Fibroblast of lung (primary cell): ENCODE data around the gene SPECC1L.

ENCODE experiments used
- EZH2 ChIP-seq: IDR thresholded peaks from 2 replicates; pipeline ENCODE4 v1.5.1; 2012; ENCODE audit warnings: low read length, control low read depth, mild to moderate bottlenecking; ENCODE audit errors: missing control alignments
- TF ChIP-seq, protein P1 (sequence below), 2 donors: IDR thresholded peaks in 1 of 2; conservative IDR thresholded peaks in 1 of 2; 1 replicate in 1 of 2; 2 replicates in 1 of 2; pipeline ENCODE4 v1.5.1; 2011 to 2012; ENCODE audit warnings: low read length in 2 of 2, control low read depth in 1 of 2, inconsistent platforms in 1 of 2, low read depth in 1 of 2, mild to moderate bottlenecking in 1 of 2

DNA sequence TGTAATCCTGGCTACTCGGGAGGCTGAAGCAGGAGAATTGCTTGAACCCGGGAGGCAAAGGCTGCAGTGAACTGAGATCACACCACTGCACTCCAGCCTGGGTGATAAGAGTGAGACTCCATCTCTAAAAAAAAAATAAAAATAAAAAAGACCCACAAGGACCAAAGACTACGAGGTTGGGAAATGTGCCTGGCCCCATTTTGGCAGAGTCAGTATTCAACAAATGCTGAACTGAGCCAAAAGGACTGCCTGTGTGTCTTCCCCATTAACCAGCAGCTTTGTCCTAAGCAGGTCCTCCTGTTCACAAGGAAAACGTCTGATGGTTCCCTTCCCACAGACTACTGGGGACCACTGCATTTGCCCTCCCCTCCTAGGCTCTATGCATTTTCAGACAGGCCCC is 184.4 kb downstream of the SPECC1L start:
- TF ChIP-seq EZH2 = no peak
- TF ChIP-seq, protein P1, sequence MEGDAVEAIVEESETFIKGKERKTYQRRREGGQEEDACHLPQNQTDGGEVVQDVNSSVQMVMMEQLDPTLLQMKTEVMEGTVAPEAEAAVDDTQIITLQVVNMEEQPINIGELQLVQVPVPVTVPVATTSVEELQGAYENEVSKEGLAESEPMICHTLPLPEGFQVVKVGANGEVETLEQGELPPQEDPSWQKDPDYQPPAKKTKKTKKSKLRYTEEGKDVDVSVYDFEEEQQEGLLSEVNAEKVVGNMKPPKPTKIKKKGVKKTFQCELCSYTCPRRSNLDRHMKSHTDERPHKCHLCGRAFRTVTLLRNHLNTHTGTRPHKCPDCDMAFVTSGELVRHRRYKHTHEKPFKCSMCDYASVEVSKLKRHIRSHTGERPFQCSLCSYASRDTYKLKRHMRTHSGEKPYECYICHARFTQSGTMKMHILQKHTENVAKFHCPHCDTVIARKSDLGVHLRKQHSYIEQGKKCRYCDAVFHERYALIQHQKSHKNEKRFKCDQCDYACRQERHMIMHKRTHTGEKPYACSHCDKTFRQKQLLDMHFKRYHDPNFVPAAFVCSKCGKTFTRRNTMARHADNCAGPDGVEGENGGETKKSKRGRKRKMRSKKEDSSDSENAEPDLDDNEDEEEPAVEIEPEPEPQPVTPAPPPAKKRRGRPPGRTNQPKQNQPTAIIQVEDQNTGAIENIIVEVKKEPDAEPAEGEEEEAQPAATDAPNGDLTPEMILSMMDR (conservative IDR thresholded peaks at IDR 0.05 in 1 of 2, IDR thresholded peaks at IDR 0.05 in 1 of 2; ENCODE audit: low read depth in 1 of 2, low read length in 2 of 2) = no peak
